ENCODE data around the gene KRTAP2-4.
"Not testable (repeated sequence)": the region's sequence is repeated elsewhere in the genome, so short reads cannot be mapped to it uniquely, and the experiment has no call there.

KRTAP2-4 gene, protein sequence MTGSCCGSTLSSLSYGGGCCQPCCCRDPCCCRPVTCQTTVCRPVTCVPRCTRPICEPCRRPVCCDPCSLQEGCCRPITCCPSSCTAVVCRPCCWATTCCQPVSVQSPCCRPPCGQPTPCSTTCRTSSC

DNA sequence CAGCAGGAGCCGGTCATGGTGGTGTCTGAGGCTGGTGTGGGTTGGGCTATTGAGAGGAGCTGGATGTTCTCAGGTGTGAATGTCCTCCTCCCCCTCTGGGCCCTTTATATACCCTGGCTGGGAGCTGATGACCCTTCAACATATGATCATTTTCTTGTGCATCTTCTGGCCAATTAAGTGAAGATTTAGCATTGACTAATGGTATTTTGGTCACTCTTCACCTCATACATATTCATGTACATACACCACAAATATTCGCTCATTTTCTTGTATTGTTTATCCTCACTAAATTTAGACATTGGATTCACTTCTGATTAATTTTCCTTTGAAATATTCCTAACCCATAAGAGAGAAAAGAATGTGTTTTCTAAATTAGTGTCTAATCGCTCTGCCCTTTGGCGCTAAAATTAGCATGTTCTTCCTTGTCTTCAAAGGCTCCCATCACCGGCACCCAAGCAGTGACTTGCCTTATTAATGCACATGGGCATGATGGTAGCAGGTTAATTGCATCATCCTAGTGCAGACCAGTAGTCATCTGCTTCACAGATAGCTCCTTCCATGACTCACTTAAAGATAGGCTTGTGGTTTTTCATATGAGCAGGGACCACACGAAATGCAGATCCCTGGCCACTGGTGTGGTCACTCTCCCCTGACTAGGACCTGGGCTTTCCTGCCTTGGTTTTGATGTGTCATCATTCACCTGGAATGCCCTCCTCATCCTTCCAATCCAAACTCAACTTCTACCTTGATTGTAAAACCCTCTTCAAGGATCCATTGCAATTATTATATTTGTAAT is at the start of gene KRTAP2-4:
KRTAP2-4 (minus strand) TSS at position 51 of the 796 bp plus-strand sequence; CDS start at position 17, 34 bp downstream.
- DNase-seq: no peak

DNA sequence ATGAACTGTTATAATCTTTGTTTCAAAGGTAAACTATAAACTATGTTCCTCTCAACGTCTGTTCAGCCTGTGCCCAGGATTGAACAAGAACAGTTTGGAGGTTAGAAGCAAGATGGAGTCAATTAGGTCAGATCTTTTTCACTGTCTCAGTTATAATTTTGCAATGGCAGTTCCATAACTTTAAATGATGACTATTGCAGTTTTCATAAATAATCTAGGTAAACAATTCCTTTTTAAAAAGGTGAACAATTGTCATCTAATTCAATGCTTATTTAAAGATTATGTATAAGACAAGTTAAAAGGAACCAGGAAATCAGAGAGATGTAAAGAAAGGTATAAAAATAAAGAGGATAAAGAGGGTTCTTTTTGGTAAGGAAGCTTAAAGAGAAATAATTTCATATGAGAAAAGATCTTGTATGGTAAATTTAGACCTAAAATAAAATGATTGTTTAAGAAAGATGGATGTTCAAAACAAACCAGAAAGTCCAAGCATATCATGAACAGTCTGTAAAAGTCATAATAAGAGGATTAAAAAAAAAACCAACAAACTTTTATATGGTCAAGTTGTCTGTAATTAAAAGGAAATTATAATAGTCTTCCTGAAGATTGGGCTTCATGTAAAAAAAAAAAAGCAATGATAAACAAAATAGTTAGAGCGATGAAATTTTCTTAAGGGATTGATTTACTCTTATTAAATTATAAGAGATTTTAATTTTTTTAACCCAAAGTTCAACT is 45.6 kb upstream of the KRTAP2-4 start:
- DNase-seq: no peak

DNA sequence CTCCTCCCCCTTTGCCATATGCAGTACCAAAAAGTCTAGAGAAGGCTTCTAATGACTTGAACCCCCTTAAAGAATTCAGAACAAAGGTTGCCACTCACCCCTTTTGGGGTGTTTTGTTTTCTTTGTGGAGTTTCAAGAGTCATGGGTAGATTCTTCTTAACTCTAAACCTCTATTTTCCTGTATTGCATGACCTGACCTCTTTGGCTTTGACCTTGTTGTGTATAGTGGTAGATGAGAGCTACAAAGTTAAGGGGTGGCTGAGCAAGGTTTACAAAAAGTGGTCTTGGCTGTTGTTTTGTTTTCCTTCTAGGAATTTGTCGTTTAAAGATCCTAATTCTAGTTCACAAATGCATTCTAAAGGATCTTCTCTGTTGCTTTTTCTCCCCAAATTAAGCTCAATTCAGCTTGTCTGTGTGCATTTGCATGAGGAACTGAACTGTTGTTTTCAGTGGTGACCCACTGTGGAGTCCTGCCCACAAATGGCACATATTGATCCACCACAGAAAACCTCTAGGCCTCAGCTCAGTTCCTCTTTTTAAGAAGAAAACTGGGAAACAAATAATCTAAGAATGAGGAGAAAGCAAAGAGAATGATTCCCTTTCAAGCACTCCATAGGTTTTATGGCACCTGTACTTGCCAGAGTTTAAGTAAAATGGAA is 43.2 kb upstream of the KRTAP2-4 start:
- DNase-seq: not testable (repeated sequence)

DNA sequence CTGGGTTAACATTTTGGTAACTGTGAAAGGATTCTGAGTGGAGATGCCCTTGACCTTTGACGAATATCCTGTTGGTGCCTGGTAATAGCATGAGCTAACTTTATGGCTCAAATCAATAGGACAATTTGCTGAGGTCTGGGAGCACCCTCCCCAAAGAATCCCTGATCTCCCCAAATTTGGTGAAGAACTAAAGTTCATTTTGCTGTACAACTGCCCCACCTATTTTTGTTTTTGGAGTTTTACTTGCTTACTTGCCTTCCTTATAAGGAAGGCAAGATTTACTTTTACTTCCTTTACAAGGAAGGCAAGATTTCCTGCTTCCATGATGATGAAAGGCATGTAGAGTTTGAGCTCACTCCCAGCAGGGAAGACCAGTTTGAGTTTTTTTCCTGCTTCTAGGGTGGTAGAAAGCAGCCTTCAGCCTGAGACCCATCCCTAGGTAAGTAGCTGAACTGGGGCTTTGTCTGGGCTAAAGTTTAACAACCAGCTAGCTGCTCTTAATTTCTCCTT is 42.3 kb upstream of the KRTAP2-4 start:
- no peak for DNase-seq

DNA sequence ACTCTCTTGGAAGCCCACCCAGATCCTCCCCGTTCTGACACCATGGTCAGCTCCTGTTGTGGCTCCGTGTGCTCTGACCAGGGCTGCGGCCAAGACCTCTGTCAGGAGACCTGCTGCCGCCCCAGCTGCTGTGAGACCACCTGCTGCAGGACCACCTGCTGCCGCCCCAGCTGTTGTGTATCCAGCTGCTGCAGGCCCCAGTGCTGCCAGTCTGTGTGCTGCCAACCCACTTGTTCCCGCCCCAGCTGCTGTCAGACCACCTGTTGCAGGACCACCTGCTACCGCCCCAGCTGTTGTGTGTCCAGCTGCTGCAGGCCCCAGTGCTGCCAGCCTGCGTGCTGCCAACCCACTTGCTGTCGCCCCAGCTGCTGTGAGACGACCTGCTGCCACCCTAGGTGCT is 39.7 kb upstream of the KRTAP2-4 start, which contains the start of gene KRTAP4-9:
KRTAP4-9 (plus strand) TSS at position 43 of the 400 bp plus-strand sequence; CDS start at position 43, 0 bp downstream.
- DNase-seq: not testable (repeated sequence)

DNA sequence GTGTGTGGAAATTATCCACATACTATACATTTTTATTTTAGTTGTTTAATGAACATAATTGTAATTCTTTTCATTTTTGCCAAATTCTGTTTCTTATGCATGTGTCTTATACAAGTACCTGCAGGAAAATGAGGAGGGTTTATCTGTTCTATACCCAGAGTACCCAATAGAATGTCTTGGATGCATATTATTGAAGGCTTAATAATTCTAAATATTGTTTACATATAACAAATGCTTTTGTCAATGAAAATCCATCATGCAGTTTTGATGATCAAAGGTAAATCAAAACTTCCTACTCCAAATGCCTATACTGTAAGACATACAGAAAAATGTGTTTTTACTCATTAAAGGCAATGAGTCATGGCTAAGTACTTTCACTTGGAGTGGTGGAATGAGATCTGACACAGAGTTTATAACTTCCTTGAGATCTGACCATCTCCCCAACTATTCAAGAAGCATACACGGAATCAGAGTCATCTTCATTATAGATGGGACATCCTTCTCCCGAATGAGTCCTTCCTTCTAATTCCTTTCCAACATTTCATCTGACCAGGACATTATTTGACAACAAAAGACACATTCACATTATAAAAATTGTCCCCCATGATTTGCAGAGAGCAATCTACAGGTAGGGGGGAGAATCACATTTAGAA is 38.8 kb upstream of the KRTAP2-4 start:
- DNase-seq: not testable (repeated sequence)

DNA sequence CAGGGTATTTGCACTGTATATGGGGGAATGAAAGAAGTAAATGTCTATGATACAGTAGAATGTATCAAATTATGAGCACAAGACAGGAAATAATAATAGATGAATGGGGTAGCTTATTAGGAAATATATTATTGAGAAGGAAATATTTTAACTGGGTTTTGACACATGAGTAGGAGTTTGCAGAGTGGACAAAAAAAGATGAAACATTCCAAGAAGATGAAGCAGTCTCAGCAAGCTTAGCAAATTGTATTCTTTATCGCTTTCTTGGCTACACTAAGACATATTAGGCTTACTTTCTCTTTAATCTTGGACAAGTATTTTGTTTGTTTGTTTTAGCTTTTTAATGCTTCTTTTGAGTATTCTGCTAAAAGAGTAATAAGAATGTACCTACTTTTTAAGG is 38.2 kb upstream of the KRTAP2-4 start:
- no peak for DNase-seq

DNA sequence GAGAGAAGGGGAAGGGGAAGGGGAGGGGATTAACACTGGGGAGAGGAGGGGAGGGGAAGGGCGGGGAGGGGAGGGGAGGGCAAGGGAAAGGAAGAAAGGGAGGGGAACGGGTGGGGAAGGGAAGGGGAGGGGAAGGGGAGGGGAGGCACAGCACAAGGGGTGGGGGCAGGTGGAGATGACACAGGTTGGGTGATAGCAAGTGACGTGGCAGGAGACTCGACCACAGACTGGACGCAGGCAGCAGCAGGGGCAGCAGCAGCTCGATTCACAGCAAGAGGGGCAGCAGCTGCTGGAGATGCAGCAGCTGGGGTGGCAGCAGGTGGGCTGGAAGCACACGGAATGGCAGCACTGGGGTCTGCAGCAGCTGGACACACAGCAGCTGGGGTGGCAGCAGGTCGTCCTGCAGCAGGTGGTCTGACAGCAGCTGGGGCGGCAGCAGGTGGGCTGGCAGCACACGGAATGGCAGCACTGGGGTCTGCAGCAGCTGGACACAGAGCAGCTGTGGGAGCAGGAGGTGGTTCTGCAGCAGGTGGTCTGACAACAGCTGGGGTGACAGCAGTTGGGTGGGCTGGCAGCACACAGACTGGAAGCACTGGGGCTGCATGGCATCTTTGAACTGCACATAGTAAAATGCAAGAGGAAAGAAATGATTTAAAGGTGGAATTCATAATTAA is 36.0 kb upstream of the KRTAP2-4 start, which contains the start of gene KRTAP4-16:
KRTAP4-16 (minus strand) TSS at position 624 of the 674 bp plus-strand sequence; CDS start at position 624, 0 bp downstream.
- no peak for DNase-seq

DNA sequence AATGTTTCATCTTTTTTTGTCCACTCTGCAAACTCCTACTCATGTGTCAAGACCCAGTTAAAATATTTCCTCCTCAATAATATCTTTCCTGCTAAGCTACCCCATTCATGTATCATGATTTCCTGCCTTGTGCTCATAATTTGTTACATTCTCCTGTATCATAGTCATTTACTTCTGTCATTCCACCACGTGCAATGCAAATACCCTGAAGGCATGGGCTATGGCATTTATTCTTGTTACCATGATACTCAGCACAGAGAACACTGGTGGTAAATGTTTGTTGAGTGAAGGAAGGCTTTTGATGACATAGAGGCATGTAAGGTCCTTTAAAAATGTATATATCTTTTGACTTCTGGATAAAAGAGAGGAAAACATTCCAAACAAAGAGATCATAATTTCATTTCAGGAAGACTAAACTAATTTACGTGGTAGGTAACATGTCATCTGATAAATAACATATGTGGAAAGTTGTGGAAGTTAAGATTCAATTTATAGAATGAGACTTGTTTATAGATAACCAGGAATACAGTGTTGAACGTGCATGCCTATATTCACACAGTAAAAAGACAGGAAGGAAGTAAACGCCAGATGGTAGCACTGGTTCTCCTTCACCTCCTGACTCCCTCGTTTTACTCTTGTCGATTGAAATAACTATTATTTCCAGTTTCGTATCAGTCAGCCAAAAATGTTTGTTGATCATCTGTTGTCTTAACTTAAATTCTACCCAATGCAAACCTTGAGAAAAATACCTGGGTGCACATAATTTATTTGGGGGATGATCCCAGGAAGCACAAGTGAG is 34.2 kb upstream of the KRTAP2-4 start:
- DNase-seq: not testable (repeated sequence)

DNA sequence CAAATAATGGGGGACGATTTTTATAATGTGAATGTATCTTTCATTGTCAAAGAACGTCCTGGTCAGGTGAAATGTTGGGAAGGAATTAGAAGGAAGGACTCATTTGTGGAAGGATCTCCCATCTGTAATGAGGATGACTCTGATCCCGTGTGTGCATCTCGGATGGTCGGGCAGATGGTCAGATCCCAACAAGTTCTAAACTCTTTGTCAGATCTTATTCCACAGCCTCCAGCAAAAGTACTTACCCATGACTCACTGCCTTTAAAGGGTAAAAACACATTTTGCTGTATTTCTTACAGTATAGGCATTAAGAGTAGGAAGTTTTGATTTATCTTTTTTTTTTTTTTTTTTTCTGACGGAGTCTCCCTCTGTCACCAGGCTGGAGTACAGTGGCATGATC is 32.8 kb upstream of the KRTAP2-4 start:
- no peak for DNase-seq

DNA sequence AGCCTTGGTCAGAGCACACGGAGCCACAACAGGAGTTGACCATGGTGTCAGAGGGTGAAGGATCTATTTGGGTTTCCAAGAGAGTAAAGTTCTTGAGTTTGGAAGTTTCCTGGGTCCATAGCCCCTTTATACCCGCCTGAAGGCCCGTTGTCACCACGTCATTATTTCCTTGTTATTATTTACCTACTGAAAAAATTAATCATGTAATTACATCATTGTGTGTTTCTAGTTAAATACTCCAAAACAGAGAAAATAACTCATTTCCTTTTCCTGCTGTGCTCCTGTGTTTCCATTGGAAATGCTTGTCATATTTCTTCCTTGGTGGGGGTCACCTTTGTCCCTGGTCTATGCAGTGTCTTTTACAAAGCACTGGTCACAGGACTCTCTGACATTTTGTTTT is 32.4 kb upstream of the KRTAP2-4 start, which contains the start of gene KRTAP4-8:
KRTAP4-8 (minus strand) TSS at position 101 of the 400 bp plus-strand sequence; CDS start at position 43, 58 bp downstream.
- DNase-seq: no peak

DNA sequence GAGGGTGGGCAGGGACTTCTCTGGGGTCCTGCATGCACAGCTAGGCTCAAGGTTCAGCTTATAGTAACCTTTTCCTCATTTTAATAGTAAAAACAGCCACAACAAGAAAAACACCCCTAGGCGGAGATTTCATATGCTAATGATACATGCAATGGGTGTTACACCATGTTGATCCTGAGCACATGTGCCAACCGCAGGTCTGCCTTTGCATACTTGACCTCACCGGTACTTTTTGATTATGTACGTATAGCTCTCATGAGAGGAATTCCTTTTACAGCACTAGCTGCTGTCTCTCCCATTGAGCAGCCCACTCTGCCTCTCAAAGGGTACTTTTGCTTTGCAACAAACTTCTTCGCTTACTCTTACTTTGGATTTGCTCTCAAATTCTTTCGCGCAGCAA is 30.4 kb upstream of the KRTAP2-4 start:
- no peak for DNase-seq

DNA sequence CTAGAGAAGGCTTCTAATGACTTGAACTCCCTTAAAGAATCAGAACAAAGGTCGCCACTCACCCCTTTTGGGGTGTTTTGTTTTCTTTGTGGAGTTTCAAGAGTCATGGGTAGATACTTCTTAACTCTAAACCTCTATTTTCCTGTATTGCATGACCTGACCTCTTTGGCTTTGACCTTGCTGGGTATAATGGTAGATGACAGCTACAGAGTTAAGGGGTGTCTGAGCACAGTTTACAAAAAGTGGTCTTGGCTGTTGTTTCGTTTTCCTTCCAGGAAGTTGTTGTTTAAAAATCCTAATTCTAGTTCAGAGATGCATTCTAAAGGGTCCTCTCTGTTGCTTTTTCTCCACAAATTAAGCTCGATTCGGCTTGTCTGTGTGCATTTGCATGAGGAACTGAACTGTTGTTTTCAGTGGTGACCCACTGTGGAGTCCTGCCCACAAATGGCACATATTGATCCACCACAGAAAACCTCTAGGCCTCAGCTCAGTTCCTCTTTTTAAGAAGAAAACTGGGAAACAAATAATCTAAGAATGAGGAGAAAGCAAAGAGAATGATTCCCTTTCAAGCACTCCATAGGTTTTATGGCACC is 23.2 kb upstream of the KRTAP2-4 start:
- DNase-seq: not testable (repeated sequence)

DNA sequence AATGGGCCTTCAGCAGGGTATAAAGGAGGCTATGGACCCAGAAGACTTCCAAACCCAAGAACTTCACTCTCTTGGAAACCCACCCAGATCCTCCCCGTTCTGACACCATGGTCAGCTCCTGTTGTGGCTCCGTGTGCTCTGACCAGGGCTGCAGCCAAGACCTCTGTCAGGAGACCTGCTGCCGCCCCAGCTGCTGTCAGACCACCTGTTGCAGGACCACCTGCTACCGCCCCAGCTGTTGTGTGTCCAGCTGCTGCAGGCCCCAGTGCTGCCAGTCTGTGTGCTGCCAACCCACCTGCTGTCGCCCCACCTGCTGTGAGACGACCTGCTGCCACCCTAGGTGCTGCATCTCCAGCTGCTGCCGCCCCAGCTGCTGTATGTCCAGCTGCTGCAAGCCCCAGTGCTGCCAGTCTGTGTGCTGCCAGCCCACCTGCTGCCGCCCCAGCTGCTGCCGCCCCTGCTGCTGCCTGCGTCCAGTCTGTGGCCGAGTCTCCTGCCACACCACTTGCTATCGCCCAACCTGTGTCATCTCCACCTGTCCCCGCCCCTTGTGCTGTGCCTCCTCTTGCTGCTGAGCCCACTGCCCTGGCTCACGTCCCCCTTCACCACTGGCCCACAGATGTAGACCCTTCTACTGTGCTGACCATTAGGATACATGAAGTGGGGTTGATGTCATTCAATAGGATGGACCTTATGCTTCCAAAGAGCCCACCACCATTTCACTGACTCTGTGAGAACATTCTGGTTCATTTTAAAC is 18.6 kb upstream of the KRTAP2-4 start, which contains the start of gene KRTAP4-7:
KRTAP4-7 (plus strand) TSS at position 51 of the 757 bp plus-strand sequence; CDS start at position 108, 57 bp downstream.
- DNase-seq: not testable (repeated sequence)

DNA sequence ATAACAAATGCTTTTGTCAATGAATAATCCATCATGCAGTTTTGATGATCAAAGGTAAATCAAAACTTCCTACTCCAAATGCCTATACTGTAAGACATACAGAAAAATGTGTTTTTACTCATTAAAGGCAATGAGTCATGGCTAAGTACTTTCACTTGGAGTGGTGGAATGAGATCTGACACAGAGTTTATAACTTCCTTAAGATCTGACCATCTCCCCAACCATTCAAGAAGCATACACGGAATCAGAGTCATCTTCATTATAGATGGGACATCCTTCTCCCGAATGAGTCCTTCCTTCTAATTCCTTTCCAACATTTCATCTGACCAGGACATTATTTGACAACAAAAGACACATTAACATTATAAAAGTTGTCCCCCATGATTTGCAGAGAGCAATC is 17.7 kb upstream of the KRTAP2-4 start:
- DNase-seq: not testable (repeated sequence)

DNA sequence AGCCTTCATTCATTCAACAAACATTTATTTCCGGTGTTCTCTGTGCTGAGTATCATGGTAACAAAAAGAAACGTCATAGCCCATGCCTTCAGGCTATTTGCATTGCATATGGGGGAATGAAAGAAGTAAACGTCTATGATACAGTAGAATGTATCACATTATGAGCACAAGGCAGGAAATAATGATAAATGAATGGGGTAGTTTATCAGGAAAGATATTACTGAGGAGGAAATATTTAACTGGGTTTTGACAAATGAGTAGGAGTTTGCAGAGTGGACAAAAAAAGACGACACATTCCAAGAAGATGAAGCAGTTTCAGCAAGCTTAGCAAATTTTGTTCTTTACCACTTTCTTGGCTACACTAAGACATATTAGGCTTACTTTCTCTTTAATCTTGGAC is 16.9 kb upstream of the KRTAP2-4 start:
- DNase-seq: no peak

DNA sequence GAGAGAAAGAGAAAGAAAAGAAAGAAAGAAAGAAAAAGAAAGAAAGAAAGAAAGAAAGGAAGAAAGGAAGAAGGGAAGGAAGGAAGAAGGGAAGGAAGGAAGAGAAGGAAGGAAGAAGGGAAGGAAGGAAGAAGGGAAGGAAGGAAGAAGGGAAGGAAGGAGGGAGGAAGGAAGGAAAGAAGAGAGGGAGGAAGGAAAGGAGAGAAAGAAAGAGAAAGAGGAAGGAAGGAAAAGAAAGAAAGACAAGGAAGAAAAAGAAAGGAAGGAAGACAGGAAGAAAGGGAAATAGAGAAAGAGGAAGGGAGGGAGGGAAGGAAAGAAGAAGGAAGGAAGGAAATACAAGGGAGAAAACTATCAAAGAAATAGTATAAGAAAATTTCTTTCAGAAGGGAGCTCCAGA is 11.1 kb upstream of the KRTAP2-4 start:
- no peak for DNase-seq

DNA sequence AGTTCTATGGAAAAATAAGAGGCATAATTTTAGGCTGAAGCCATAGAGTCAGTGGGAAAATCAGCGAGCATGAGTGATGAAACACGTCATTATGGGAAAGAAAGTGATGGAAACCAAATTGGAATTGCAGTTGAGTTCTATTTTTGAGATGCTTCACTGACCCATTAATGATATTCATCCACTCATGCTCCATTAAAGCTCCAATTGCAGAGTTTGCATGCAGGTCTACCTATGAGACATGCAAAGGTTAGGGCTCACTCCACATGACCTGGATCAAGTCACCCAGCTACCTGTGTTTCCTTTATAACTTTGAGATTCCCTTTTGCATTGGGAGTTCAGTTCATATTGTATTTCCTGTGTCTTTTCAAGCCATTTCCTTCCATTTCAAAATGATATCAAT is 8.0 kb upstream of the KRTAP2-4 start:
- no peak for DNase-seq

Measured in NCI-H774 (cell line).